SKM-1 (cell line): Measurements from ENCODE around the gene PAN3.

Experiments
- DNase-seq: peaks from one replicate; lab custom pipeline; 2025; ENCODE audit not compliant: unreplicated experiment; lab: John Stamatoyannopoulos, UW

Gene PAN3

GRCh38 chr13:28219408-28220099 is 81.2 kb downstream of the PAN3 start:
- DNase-seq, result no peak

- DNase-seq, result no peak
Observed at GRCh38 chr13:28220166-28220565, 81.8 kb downstream of the PAN3 start.

GRCh38 chr13:28229522-28230411 is 91.4 kb downstream of the PAN3 start:
- no peak for DNase-seq

GRCh38 chr13:28231642-28232041 is 93.3 kb downstream of the PAN3 start:
- no peak for DNase-seq

- DNase-seq, result no peak
Observed at GRCh38 chr13:28237944-28238343, 99.6 kb downstream of the PAN3 start.

- no peak for DNase-seq
Observed at GRCh38 chr13:28239374-28239773, 101.0 kb downstream of the PAN3 start.

GRCh38 chr13:28245465-28245864 is 107.1 kb downstream of the PAN3 start:
- no peak for DNase-seq

GRCh38 chr13:28246891-28247290 is 108.5 kb downstream of the PAN3 start:
- DNase-seq, result no peak

GRCh38 chr13:28248080-28248479 is 109.7 kb downstream of the PAN3 start:
- DNase-seq, result no peak

- no peak for DNase-seq
Observed at GRCh38 chr13:28250542-28250941, 112.2 kb downstream of the PAN3 start.

GRCh38 chr13:28251466-28251865 is 113.1 kb downstream of the PAN3 start:
- no peak for DNase-seq

- DNase-seq, result no peak
Observed at GRCh38 chr13:28252547-28252946, 114.2 kb downstream of the PAN3 start.

GRCh38 chr13:28257305-28257704 is 119.0 kb downstream of the PAN3 start:
- DNase-seq, result no peak

GRCh38 chr13:28258417-28258816 is 120.1 kb downstream of the PAN3 start:
- DNase-seq, result no peak

- no peak for DNase-seq
Observed at GRCh38 chr13:28267497-28267896, 129.2 kb downstream of the PAN3 start.

- DNase-seq, result peak; percentile 23
Observed at GRCh38 chr13:28268800-28269223, 130.5 kb downstream of the PAN3 start.

GRCh38 chr13:28271056-28271840 is 132.9 kb downstream of the PAN3 start:
- DNase-seq, result no peak

GRCh38 chr13:28273919-28274318 is 135.6 kb downstream of the PAN3 start:
- no peak for DNase-seq

- DNase-seq, result peak; percentile 17
Observed at GRCh38 chr13:28282451-28282850, 144.1 kb downstream of the PAN3 start.

- no peak for DNase-seq
Observed at GRCh38 chr13:28283600-28283999, 145.3 kb downstream of the PAN3 start.

- DNase-seq, result no peak
Observed at GRCh38 chr13:28286263-28286662, 147.9 kb downstream of the PAN3 start.
